GM18907 (cell line): ENCODE measurements around the gene KCNA1.
"Not testable (repeated sequence)": the region's sequence is repeated elsewhere in the genome, so short reads cannot be mapped to it uniquely, and the experiment has no call there.

Experiments used
- ATAC-seq: cut with Tn5 transposase; IDR thresholded peaks from one replicate; pipeline ENCODE4 v1.9.1; 2021; ENCODE audit warnings: mild to moderate bottlenecking, moderate library complexity; ENCODE audit not compliant: unreplicated experiment

KCNA1 gene

DNA sequence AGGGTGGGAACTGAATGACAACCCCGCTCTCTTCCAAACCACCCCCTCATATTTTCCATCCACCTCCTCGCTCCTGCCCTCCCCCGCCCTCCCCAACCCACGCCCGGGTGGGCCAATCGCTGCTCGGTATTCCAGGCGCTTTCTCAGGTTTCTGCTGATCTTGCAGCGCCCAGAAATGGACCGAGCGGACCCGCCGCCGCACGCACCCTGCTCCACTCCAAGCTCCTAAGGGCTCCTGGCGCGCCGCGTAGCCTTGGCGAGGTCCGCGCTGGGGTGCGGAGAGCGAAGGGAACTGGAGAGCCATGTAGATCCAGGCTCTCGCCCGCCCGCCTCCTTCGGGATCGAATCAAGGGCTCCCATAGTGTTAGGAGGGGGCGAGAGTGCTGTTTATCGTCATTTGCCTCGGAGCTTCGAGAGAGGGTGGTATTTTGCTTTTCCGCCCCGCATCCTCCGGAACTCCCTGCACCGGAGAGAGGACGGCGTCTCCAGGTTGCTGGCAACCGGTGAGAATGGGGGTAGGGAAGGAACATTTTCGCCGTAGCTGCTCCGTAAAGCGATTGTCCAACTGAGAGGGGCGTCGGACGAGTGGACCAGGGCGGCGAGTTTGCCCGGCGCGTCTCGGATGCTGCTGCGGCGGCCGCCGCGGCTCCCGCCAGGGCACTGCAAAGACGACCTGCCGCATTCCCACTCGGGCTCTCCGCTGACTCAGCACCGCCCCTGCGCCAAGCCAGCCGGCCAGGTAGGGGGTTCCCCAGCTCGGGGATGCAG is at the start of gene KCNA1:
Gene KCNA1 (plus strand): TSS at position 172 of the 768 bp plus-strand sequence. CDS start 1,474 bp downstream, outside the sequence.
- ATAC-seq = no peak

DNA sequence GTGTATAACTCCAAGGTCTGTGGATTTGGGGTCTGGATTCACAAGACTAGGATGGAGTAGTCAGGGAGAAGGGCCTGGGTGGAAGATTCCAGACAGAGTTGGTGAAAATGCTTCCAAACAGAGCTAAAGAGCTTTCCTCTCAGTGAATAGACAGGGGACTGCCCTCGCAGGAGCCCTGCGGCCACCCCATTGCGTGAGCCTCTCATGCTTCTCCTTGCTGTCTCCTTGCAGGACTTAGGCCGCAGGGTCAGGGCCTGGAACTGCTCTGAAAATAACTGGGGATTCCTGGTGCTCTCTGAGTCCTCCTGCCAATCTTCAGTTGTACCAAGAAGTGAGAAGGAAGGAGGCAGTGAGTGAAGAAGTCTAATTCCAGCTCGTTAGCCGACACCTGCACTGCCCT is 49.0 kb upstream of the KCNA1 start:
- no peak for ATAC-seq

DNA sequence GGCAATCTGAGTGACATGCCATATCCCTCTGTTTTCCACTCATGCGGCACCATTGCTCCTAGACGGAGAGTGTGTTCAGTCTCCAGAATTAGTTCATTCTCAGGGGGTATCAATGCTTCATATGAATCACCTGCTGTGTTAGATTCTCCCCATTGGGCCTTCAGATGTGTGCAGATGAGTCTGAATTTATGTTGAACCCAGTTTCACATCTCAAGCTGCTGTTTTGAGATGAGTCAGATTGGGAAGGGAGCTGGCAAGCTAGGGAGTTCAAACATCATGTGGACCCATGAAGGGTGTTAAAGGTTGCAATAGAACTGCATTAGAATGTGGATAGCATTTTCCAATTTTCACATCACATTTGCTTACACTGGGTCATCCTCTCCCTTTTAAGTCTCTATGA is 46.9 kb upstream of the KCNA1 start:
- ATAC-seq = no peak

DNA sequence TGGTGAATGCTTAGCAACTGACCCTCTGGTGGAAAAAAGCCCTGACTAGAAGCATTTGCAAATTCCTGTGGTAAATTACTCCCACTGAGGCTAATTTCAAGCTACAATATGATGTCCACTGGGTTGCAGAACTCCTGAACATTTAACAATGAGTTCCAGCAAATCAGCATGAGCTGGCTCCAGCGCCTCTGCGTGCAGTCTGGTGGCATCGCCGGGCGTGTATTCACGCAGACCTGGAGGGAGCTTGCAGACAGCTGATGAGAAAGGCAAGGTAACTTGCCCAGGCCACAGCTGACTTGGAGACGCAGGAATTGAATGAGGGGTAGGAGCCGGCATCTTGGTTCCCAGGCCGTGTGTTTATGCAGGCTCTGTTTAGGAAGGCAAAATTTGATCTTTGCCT is 45.1 kb upstream of the KCNA1 start:
- no peak for ATAC-seq

DNA sequence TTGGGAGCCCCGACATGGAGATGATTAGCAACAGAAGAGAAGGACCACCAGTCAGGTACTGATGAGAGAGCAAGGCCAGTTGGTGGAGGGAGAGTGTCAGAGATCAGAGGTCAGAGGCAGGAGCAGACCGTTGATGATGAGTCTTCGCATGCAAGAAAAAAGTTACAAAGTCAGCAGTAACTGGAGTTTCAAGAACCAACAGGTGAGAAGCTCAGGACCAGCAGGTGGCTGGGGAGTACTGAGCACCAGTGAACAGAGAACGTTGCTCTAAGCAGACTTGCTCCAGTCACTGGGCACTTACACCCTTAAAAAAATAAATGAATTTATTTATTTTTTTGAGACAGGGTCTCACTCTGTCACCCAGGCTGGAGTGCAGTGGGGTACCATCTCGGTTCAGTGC is 44.5 kb upstream of the KCNA1 start:
- no peak for ATAC-seq

DNA sequence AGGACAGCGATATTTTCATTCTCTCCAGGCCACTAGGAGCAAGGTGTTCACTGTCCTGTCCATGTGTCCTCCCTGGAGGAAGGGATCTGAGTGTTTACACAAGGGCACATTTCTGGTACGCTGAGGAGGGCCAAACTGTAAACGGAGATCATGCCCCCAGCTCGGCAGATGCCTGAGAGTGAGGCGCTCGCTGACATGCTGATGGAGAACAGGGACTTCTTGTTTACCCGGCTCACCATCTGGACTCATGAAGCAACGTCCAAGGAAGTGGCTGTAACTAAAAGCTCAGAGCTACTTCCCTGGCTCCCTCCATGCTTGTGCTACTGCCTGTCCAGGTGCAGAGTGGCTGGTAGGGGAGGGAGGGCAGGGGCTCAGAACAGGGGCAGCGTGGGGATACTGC is 43.4 kb upstream of the KCNA1 start:
- ATAC-seq = no peak

DNA sequence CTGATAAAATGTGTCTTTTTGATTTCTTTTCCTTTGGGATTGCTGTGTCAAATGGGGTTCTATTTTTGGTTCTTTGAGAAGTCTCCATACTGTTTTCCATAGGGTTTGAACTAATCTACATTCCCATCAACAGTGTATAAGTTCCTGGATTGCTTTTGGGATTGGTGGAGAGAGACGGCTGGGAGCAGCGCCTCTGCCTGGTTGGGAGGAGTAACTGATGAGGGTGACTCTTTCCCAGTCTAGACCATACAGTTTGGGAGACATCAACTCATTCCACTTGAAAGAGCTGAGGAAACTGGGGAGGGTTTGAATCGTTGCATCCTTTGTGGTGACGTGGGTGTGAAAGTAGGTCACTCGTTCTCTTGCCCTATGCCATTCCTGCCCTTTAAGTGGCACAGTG is 42.3 kb upstream of the KCNA1 start:
- no peak for ATAC-seq

DNA sequence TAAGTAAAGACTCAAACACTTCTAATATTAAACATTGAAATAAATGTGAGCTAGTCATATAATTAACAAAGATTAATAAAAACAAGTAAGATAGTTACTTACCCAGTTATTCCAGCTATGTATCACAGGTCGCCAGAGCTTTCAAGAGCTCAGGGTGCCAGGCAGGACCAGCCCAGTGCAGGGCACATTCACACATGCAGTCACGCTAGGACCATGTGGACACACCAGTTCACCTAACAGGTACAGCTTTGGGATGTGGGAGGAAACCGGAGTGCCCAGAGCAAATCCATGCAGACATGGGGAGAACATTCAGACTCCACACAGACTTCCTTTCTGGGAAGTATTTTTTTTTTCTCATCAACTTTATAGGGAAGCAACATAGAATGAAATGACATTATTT is 39.3 kb upstream of the KCNA1 start:
- no peak for ATAC-seq

DNA sequence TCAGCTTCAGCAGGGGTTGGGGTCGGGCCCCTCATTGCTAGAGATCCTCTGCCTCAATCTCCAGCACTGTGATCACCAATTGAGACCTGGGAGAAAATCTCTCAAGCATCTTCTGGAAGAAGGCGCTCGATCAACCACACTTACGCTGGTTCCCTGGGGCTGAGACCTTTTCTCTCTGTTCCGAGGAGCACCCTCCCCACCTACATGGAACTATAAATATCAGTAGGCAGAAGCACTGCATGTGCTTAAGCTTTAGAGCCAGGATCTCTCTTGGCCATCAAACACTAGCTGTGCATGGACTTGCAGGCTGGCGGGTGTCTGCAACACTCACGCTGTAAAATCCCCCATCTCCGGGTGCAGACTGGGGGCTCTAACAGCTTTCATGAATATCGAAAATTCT is 38.2 kb upstream of the KCNA1 start:
- ATAC-seq = no peak

DNA sequence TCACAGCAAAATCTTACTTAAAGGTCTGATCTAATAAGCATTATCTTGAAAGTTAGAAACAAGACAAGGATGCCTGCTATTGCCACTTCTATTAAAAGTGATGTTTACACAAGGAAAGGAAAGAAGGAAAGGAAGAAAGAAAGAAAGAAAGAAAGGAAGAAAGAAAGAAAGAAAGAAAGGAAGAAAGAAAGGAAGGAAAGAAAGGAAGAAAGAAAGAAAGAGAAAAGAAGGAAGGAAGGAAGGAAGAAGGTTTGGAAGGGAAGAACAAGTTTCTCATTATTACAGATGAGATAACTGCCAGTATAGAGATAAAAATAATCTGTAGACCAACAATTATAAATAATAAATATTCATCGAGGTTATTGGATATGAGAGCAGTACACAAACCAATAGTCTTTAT is 35.8 kb upstream of the KCNA1 start:
- ATAC-seq = no peak

DNA sequence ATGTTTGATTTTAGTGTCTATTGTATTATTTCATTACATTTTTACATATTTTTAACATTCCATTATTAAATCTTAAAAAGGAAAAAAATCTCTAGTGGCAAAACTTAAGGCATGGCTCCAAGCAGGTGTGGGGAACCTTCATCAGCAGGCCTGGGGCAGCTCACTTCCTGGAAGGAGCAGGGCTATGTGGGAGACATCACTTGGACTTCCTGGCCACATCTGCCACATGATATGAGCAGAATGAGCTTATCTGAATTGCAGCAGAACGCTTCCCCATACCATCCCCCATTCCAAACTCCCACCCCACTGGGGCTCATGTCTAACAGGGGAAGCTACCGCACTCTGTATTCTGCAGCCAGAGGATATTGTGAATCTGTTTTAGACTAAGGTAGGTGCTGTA is 35.0 kb upstream of the KCNA1 start:
- no peak for ATAC-seq

DNA sequence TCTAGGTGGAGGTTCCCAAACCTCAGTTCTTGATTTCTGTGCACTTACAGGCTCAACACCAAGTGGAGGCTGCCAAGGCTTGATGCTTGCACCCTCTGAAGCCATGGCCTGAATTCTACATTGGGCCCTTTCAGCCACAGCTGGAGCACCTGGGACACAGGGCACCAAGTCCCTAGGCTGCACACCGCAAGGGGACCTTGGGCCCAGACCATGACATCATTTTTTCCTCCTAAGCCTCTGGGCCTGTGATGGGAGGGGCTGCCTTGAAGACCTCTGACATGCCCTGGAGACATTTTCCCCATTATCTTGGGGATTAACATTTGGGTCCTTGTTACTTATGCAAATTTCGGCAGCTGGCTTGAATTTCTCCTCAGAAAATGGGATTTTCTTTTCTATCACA is 30.2 kb upstream of the KCNA1 start:
- not testable (repeated sequence) for ATAC-seq

DNA sequence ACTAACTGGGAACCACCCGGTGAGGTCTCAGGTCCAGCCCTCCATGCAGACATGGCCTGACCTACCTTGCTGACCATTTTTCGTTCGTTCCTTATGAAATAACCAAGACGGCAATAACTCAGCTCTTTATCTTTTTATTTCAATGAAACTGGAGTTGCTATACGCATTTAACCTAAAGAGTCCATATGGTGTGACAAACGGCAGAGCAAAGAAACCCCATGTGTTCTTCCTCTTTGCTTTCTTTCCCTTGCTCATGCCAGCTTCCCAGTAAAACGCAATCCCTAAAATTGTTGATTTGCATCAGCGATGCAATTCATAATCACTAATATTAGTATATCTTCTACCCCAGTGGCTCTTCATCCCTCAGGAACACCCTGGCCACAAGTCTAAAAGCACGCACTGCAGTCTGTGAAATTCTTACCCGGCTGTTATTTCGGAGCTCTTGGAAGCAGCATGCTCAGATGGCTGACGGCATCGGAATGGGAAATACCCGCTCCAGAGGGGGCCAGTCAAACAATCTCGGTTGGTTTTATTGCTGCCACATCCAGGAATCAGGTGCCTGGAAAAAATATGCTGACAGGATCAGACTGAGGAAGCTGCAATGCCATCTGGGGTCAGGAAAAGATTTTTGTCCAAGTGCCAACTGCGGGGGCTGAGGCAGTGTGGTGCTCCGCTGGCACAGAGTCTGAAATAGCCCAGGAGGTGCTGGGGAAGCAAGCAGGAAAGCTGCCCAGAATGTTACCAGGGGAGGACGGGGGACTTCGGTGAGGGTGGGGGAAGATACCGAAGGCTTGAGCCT is 28.2 kb upstream of the KCNA1 start:
- no peak for ATAC-seq

DNA sequence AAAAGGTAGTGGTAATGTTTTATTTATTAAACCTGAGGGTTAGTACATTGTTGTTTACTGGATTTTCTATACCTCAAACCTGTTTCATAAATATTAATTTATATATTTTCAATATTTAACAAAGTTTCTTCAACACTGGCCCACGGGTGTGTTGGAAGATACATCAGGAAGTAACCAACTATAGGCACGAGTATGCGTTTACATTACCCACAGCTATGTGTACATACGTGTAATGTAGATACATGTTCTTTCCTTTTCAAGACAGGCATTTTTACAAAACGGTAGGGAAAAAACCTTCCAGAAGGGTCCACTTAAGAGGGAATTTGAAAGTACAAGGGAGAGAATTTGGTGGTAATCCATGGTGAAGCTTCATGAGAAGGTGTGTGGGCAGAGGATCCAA is 17.8 kb upstream of the KCNA1 start:
- no peak for ATAC-seq

DNA sequence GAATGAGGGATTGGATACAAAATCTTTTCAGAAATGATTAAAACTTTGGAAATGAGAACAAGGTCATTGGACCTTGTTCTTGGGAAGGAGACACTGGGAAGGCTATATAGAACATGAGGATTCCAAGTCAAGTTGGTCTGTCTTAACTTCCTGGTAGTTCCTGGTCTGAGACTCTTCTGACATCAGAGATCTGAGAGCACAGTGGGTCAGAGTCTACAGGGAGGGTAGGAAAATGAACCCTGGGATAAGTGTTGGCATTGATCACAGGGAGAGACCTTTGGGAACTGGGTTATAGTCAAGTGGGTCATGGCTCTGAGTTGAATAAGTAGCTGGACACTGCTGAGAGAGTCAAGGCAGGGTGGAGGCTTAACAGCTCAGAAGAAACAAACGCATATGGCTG is 17.3 kb upstream of the KCNA1 start:
- no peak for ATAC-seq

DNA sequence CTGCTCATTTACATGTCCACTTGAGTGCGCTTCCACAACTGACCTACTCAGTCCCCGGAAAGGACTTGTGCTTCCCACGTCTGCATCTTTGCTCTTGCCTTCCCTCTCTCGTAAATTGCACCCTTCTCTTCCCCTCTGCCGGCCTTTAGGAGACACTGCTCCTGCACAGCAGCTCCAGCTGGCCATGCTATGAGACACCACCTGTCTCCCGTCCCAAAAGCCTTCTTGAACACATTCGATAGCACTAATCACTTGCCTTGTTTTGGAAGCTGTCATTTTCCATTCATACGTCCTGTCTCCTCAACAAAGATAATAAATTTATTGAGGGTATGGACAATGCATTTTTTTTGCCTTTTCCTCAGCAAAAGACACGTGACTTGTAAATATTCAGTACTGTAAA is 15.7 kb upstream of the KCNA1 start:
- ATAC-seq = no peak

DNA sequence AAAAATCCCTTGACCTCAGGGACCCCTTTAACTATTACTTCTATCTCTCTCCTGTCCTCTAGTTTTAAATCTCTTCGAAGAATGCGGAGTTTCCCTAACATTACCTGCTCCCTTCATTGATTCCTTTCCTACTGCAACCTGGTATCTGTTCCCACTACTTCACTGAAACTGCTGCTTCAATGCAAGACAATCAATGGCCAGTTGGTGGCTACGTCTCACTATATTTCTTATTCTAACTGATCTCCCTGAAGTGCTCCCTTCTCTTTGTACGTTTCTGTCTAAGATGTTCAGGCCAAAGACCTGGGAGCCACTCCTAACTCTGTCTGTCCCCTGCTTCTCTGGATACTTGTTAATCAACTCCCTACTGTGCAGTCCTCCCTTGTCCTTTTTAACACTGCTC is 10.3 kb upstream of the KCNA1 start:
- ATAC-seq = no peak

DNA sequence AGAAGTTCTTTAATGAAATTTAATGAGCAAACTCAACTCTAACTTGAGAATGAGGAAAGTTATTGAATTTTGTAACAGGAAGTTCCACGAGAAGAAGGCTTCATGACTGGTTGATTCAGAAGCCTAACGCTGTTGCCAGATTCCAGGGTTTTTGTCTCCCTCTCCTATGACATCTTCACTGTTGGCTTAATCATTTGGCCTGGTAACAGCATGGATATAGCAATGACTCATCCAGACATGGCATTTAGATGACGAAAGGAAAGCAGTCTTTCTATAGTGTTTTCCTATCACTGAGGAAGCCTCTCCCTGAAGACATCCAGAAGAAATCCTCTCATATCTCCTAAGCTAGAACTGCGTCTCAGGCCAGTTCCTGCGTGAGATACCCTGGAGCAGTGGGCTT is 9.4 kb upstream of the KCNA1 start:
- ATAC-seq = no peak

DNA sequence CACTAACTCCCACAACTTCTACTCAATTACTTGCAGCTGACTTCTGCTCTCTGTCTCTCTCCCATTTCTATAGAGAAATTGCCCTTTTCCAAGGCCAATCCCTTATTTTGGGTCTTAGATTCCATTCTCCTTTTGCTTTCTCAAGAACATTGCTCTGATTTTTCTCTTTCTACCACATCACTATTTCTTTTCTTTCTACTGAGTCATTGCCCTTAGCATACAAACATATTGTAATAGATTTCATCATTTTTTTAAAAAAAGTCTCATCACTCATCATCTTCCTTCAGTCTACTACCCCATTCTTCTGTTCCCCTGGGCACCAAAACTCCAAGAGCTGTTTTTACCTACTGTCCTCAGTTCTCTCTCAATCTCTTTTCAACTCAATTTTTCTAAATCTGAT is 4.4 kb upstream of the KCNA1 start:
- ATAC-seq = no peak

DNA sequence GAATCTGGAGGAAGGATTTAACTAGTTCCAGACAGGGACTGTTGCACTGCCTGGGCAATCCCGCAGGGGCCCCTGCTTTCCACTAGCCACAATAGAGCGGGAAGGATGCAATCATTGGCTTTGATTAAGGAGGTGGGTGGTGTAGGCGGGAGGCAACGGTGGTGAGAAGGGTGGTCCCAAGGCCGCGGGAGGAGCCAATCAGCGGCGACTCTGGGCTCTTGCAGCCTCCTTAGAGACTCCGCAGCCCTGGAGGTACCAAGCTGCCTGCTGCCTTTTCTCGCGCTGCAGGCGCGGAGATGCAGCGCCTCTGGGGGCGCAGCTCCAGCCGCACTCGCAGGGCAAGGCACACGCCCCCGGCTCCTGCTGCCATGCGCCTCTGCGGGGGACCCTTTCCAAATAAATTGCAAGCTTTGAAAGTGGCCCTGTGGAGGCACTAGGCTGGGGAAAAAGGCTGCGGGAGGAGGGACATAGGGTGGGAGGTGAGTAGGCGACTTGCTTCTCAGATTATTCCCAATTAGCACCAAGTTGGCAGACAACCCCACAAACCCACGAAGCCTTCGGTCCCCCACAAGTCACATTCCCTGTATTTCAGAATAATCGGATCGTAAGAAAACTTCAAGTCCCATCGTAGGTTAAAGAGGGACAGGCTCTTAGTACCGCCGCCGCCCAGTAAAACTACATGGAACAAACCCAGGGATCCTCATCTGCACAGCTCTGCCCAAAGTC is 858 bp upstream of the KCNA1 start:
- ATAC-seq = no peak

DNA sequence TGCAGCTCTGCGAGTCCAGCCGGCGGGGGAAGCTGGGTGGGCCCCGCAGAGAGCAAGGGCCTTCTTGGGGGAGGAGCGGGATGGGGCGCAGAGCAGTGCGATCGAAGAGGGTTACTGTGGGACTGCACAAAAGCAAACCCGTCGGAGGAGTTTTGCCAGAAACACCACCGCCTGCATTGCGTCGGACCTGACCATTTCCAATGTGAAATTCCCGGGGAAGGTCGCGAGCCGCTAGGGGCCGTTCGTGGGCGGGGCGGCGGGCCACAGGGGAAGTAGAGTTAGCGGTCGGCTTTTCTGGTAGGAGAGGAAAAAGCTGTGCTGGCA is 333 bp upstream of the KCNA1 start:
- ATAC-seq = no peak
